GM21515 (cell line): ENCODE measurements around the gene FAT3.

ENCODE experiments used
- ATAC-seq: cut with Tn5 transposase; IDR thresholded peaks from one replicate; pipeline ENCODE4 v1.9.1; 2021; ENCODE audit not compliant: unreplicated experiment

The FAT3 gene

GRCh38 chr11:92227230-92227814 is 2.7 kb downstream of the FAT3 start:
- no peak for ATAC-seq

GRCh38 chr11:92227959-92228935 is 3.6 kb downstream of the FAT3 start:
- no peak for ATAC-seq

GRCh38 chr11:92236856-92237255 is 12.2 kb downstream of the FAT3 start:
- ATAC-seq, result no peak

DNA sequence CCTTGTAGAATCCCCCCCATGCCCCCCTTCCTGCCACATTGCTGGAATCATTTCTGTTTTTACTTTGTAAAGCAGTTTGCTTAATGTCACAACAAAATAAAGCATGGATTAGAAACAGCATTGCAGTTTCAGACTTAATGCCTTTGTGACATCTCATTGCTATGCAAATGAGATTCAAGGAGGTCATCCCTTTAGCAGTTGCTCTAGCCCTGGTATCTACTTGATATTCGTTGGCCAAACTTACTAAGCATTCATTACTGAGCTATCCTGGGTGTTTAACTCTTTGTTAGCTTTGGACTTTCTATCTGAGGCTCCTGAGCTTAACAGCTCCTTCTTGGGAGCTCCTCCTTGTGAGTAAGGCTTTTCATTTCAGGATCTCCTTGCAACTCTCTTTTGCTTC is 16.3 kb downstream of the FAT3 start:
- no peak for ATAC-seq

DNA sequence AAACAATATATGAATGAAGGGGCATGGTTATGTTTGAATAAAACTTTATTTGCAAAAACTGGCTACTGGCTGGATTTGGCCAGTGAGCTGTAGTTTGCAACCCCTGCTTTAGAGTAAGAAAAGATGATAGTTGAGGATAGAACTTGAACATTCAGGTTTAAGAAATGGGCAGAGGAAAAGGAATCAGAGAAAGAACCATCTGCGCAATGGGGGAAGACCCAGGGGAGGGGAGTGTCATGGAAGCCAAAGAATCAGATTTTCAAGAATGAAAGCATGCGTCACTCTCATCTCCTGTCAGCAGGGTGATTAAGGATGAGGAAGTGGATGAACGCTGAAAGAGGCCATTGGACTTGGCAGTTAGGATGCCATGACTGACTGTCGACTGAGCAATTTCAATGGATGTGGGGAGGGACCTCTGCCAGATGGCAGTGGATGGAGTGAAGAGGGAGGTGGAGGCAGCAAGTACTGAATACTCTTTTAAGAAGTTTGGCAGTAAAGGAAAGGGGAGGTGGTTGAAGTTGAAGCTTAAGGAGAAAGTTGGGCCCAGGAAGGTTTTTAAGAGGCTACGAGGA is 21.2 kb downstream of the FAT3 start:
- ATAC-seq, result no peak

- ATAC-seq, result no peak
Measured at GRCh38 chr11:92246630-92247029, 22.0 kb downstream of the FAT3 start.

- ATAC-seq, result no peak
Measured at GRCh38 chr11:92249156-92249753, 24.6 kb downstream of the FAT3 start.

- ATAC-seq, result no peak
Measured at GRCh38 chr11:92251980-92252379, 27.4 kb downstream of the FAT3 start.

DNA sequence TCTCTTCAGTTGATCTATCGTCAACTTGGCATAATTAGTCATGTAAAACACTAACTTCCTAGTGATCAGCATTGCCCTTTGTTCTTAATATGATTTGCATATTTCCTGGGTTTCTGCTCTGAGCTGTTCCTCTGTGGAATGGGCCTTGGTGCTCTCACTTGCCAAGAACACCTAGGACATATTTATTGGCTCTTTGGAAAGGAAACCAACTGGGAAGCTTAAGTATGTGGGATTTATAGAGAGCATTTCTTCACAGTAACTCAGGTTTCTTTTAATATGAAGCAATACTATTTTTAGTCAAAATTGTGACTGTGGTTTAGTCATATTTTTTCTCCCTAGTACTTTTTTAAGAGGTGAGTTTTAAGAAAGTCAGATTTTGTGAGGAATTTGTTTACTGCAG is 28.8 kb downstream of the FAT3 start:
- ATAC-seq, result no peak

- ATAC-seq, result no peak
Measured at GRCh38 chr11:92253945-92254344, 29.3 kb downstream of the FAT3 start.

DNA sequence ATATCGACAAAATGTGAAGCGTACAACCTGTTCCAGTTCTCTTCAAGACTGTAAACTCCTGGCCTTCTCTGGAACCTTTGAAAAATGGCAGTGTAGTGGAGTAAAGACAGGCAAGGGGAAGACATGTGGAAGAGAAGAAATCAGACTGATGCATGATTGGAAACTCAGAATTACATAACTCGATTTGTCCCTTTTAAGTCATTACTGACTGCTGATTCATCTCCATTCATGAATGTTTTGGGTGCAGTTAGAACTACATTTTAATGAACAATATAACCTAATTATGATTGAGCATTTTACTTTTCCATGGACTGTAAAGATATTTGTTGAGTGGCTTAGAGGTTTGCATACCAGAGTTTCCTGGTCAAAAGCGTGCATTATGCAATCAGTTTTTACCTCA is 32.9 kb downstream of the FAT3 start:
- no peak for ATAC-seq

DNA sequence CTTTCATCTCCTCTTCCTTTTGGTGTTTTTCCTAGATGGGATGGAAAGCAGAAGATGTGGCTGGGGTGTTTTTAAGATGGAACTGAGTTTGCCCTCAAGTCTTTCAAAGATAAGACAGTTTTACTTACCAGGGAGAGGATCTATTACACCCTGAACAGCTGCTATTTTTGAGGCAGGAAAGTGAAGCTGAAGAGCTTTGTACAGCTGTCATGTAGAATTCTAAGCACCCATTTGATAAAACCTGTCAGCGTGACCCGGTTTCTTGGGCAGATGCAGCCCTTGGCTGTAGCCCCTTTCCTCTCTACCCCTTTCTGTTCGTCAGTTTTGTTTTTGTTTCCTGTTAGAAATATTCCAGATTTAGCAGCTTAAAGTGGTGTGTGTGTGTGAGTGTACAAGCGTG is 35.2 kb downstream of the FAT3 start:
- no peak for ATAC-seq

GRCh38 chr11:92264350-92264749 is 39.7 kb downstream of the FAT3 start:
- no peak for ATAC-seq

- no peak for ATAC-seq
Measured at GRCh38 chr11:92266806-92267205, 42.2 kb downstream of the FAT3 start.

- ATAC-seq, result no peak
Measured at GRCh38 chr11:92267278-92267677, 42.7 kb downstream of the FAT3 start.

- ATAC-seq, result no peak
Measured at GRCh38 chr11:92267968-92268367, 43.4 kb downstream of the FAT3 start.

GRCh38 chr11:92268546-92268945 is 43.9 kb downstream of the FAT3 start:
- no peak for ATAC-seq

- no peak for ATAC-seq
Measured at GRCh38 chr11:92269021-92269420, 44.4 kb downstream of the FAT3 start.

DNA sequence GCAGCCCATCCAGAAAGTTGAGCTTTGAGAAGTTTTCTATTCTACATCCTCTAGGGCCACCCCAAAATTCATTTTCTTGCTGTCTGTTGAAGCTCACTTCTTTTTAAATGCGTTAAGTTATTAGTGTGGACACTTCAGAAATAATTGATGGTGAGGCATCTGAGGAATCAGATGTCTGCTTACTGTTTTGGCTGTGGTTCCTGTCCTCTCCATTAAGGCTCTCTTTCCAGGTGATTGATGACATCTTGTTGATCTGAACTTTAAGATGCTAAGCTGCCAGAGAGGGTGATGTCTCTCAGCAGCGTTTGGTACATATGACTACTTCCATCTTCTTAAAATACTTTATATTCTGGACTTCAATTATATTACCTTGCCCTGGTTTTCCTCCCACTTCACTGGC is 45.2 kb downstream of the FAT3 start:
- ATAC-seq, result no peak

- ATAC-seq, result no peak
Measured at GRCh38 chr11:92272651-92273050, 48.0 kb downstream of the FAT3 start.
